GM21619 (cell line): Measurements from ENCODE around the gene DNAJC25.

Experiments used
- ATAC-seq: cut with Tn5 transposase; IDR thresholded peaks from one replicate; pipeline ENCODE4 v1.9.1; 2021; ENCODE audit not compliant: unreplicated experiment

The DNAJC25 gene

GRCh38 chr9:111627260-111627963 lies 3.7 kb upstream of the DNAJC25 start:
- no peak for ATAC-seq

- no peak for ATAC-seq
Observed at GRCh38 chr9:111628411-111628810, 2.7 kb upstream of the DNAJC25 start.

GRCh38 chr9:111630182-111630963 lies 761 bp upstream of the DNAJC25 start:
- ATAC-seq, result peak; percentile 23

- ATAC-seq, result no peak
Observed at GRCh38 chr9:111630964-111631213, 245 bp upstream of the DNAJC25 start.

- ATAC-seq, result no peak
Observed at GRCh38 chr9:111632060-111632459, 926 bp downstream of the DNAJC25 start.

GRCh38 chr9:111632695-111633388 lies 1.7 kb downstream of the DNAJC25 start:
- ATAC-seq, result no peak

GRCh38 chr9:111633389-111633736 lies 2.2 kb downstream of the DNAJC25 start:
- no peak for ATAC-seq

GRCh38 chr9:111634860-111635259 lies 3.7 kb downstream of the DNAJC25 start:
- ATAC-seq, result no peak

GRCh38 chr9:111637421-111637950 lies 6.4 kb downstream of the DNAJC25 start:
- no peak for ATAC-seq

GRCh38 chr9:111644195-111644772 lies 13.2 kb downstream of the DNAJC25 start:
- no peak for ATAC-seq

- no peak for ATAC-seq
Observed at GRCh38 chr9:111645806-111646205, 14.7 kb downstream of the DNAJC25 start.

- ATAC-seq, result no peak
Observed at GRCh38 chr9:111646417-111646816, 15.3 kb downstream of the DNAJC25 start.

GRCh38 chr9:111648066-111648465 lies 16.9 kb downstream of the DNAJC25 start:
- no peak for ATAC-seq

GRCh38 chr9:111649016-111649415 lies 17.9 kb downstream of the DNAJC25 start:
- ATAC-seq, result no peak

- ATAC-seq, result no peak
Observed at GRCh38 chr9:111657051-111657450, 25.9 kb downstream of the DNAJC25 start.

- ATAC-seq, result no peak
Observed at GRCh38 chr9:111658943-111659342, 27.8 kb downstream of the DNAJC25 start.

GRCh38 chr9:111659691-111660090 lies 28.6 kb downstream of the DNAJC25 start:
- no peak for ATAC-seq

GRCh38 chr9:111661150-111661801 lies 30.1 kb downstream of the DNAJC25 start, which contains the start of gene GNG10:
GNG10 (plus strand) TSS chr9:111661605; CDS start chr9:111661635, 30 bp downstream.
- peak; percentile 79 for ATAC-seq

GRCh38 chr9:111661802-111662521 lies 30.8 kb downstream of the DNAJC25 start:
- ATAC-seq, result peak; percentile 34

GRCh38 chr9:111662576-111663300 lies 31.6 kb downstream of the DNAJC25 start:
- ATAC-seq, result peak; percentile 2
